ENCODE measurements around the gene SYT8.

DNA sequence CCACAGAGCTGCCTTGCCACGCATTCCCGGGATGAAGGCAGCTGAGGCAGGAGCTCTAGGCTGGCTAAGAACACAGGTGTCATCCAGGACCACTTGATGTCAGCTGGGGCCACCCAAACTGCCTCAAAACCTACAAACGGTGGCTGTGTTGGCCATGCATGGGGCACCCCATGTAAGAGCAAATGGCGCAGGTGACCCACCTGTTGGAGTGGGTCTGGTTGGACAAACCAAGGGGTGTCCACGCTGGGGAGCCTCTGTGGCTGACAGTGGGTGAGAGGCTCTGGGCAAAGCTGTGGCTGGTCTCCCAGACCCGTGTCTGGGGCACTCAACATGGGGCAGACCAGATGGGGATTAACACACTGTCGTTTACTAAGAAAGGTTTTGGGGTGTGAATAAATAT is 19.0 kb upstream of the SYT8 start:
- TF ChIP-seq EZH2 (IDR thresholded peaks at IDR 0.05) (no peak), CTCF (IDR thresholded peaks at IDR 0.05 in 2 of 3, conservative IDR thresholded peaks at IDR 0.05 in 1 of 3; ENCODE audit: borderline replicate concordance in 1 of 3, insufficient read depth in 1 of 3, low read depth in 2 of 3, low read length in 2 of 3) (no peak), POLR2A (IDR thresholded peaks at IDR 0.05; ENCODE audit: borderline replicate concordance, extremely low read depth, insufficient read depth, insufficient read length) (no peak), SIN3A (IDR thresholded peaks at IDR 0.05; ENCODE audit: low read depth) (no peak), POLR2AphosphoS5 (IDR thresholded peaks at IDR 0.05; ENCODE audit: low read depth, low read length) (no peak), REST (IDR thresholded peaks at IDR 0.05; ENCODE audit: low read depth) (no peak)
